ENCODE data around the gene ACSS1.
A peak's percentile ranks its signal among the peaks of the same experiment; 100 is the strongest.

ACSS1 gene

DNA sequence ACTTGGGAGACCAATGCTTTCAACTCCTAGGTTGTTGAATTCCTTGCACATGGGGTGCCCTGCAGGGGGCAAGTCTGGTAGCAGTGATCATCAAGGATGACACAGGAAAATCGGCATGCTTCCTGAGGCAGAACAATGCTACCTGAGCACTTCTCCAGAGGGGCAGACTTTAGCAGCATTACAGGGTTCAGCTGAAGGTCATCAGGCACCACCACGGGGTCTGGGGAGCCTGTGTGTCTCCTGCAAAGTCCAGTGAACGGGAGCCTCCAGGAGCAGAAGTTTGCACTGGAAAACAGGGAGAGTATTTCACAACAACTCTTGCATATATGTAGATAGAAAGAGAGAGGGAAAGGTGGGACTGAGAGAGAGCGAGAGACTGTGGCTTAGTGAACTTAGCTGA lies 13.8 kb upstream of the ACSS1 start:
- DNase-seq (no peak), ATAC-seq (replicated peaks) (no peak)
- Mint-ChIP-seq H3K9me3 (no peaks in the 10 kb centered on the region), H3K27me3 (peaks cover 39 to 40% of the 10 kb centered on the region in 2 donors), H3K4me1 (peaks cover 0 to under 1% of the 10 kb centered on the region in 2 donors), H3K27ac (no peak overlapping the region), H3K36me3 (no peaks in the 10 kb centered on the region), H3K4me3 (no peak overlapping the region)

DNA sequence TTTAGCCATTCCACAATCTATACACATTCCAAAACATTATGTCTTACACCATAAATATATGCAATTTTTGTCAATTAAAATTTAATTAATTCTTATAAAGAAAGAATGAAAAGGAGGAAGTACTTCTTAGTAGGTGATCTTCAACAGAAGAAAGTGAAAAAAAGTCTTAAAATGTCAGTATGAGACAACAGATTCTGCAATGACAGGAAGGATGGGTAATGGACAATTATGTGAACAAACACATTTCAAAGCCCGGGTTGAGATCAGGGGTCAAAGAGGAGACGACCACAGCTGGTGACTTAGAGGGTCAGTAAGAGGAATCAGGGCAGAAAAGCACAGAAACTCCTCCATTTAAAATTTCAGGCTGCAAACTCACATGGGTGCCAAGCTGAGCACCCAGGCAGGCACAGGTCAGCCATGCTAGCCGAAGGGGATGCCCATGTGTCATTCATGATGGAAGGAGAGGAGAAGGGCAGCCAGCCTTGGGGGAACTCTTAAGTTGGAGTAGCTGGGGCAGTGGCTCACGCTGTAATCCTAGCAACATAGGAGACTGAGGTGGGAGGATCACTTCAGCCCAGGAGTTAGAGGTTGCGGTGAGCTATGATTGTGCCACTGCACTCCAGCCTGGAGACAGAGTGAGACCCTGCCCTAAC lies 13.0 kb upstream of the ACSS1 start:
- peaks cover 1 to 2% of the 10 kb centered on the region in 2 donors for H3K4me1 Mint-ChIP-seq
- H3K27ac Mint-ChIP-seq, result no peak overlapping the region
- peaks cover 36 to 37% of the 10 kb centered on the region in 2 donors for H3K27me3 Mint-ChIP-seq
- H3K36me3 Mint-ChIP-seq, result no peaks in the 10 kb centered on the region
- H3K9me3 Mint-ChIP-seq, result no peaks in the 10 kb centered on the region
- no peak for DNase-seq
- no peak overlapping the region for H3K4me3 Mint-ChIP-seq
- ATAC-seq (replicated peaks), result no peak

DNA sequence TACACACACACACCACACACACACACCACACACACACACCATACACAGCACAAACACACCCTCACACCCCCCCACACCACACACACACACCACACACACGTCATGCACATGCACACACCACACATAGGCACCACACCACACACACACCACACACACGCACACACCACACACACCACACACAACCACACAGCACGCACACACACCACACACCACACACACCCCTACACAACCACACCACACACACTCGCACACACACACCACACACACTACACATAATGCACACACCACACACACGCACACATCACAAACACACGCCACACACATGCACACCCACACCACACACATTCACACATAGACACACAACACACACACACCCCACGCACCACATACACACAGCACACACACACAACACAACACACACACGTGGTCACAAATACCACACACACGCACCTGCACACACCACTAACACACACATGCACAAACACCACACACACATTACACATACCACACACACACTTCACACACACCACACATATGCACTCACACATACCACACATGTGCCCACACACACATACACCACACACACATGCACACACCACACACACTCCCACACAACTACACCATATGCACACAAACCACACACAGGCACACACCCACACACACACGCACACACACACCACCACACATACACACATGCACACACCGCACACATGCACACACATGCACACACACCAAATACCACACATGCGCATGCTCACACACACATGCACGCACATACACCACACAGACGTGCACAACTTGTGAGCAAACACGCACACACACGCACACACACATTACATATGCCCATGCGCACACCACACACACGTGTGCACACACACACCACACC lies 9.4 kb upstream of the ACSS1 start:
- DNase-seq (no peak), ATAC-seq (replicated peaks) (no peak)
- Mint-ChIP-seq H3K27ac (no peak overlapping the region), H3K4me3 (no peak overlapping the region), H3K36me3 (no peaks in the 10 kb centered on the region), H3K4me1 (peaks cover 16 to 22% of the 10 kb centered on the region in 2 donors), H3K27me3 (peaks cover 23% of the 10 kb centered on the region in 2 donors), H3K9me3 (no peaks in the 10 kb centered on the region)

DNA sequence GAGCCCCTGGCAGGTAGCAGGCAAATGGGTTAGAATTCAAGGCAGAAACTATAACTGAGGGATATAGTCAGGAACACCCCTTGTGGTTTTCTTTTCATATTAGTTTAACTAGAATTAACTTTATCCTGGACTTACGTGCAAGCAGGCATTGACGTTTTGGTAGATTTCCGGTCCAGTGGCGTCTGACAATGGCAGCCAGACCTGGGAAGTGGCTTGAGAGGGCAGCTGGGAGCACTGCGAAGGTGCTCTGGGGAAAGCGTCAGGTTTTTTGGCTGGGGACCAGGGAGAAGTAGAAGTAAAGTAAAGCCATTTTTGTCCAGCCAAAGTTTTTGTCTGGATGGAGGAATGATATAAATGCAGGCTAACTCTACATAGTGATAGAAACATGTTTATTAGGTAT lies 8.4 kb upstream of the ACSS1 start:
- no peak overlapping the region for H3K27ac Mint-ChIP-seq
- no peak for ATAC-seq (replicated peaks)
- H3K36me3 Mint-ChIP-seq, result no peaks in the 10 kb centered on the region
- no peak overlapping the region for H3K4me3 Mint-ChIP-seq
- no peaks in the 10 kb centered on the region for H3K9me3 Mint-ChIP-seq
- peaks cover 13 to 16% of the 10 kb centered on the region in 2 donors for H3K27me3 Mint-ChIP-seq
- DNase-seq, result no peak
- peaks cover 17 to 23% of the 10 kb centered on the region in 2 donors for H3K4me1 Mint-ChIP-seq

DNA sequence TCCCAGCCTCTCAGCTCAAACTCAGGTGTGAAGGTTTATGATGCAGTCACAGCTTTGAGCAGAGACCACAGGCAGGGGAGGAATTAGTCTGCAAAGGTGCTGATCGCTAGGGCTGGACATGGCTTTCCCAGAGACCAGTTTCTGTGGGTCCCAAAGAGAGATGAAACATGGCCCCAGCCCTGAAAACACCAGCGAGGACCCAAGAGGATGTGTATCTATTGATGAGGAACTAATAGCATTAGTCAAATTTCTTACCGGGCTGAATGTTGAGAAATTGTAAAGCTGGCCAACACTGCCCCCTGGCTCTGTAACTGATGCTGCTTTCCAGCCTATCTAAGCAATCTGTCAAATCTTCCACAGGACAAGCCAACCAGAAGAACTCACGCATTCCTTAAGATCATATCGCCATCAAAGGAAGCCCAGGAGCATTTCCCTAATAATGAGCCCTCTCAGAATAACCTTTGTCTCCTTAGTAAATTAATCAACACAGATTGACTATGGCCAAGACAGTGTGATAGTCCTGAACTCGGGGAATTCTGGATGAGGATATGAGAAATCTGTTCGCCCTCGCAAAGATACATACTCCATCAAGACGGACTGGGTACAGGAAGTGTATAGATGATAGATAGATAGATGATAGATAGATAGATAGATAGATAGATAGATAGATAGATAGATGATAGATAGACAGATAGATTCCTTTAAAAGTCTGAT lies 7.8 kb upstream of the ACSS1 start:
- DNase-seq (peak; percentile 46), ATAC-seq (replicated peaks) (peak; percentile 86 to 89)
- Mint-ChIP-seq H3K9me3 (no peaks in the 10 kb centered on the region), H3K27me3 (peaks cover 7 to 12% of the 10 kb centered on the region in 2 donors), H3K4me1 (peaks cover 20 to 23% of the 10 kb centered on the region in 2 donors), H3K36me3 (no peaks in the 10 kb centered on the region), H3K4me3 (no peak overlapping the region), H3K27ac (no peak overlapping the region)

DNA sequence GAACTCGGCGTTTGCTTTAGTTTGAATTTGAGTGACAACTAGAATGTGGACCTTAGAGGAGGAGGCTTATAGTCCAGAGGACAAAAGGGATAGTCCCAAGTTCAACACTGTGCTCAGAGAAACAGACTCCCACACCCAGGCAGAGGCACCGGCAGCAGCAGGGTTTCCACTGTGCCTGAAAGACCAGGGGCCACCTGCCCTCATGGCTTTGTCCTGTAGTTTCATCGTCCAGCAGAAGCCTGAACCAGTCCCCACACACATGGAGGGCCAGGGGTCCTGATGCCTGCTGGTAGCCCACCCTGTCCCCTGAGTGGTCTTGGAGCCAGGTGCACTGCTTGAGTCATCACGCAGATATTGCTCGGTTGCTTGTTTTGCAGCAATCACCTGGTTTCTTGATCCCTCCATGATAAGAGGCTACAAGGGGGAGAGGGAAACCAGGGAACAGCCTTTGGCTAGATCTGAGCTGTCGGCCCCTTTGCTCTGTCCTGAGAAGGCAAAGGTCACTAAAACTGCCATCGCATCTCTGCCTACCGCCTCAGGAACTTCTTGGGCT lies 7.2 kb upstream of the ACSS1 start:
- Mint-ChIP-seq H3K27ac (no peak overlapping the region), H3K27me3 (peaks cover under 1 to 10% of the 10 kb centered on the region in 2 donors), H3K4me3 (no peak overlapping the region), H3K4me1 (peaks cover 20 to 23% of the 10 kb centered on the region in 2 donors), H3K9me3 (no peaks in the 10 kb centered on the region), H3K36me3 (no peaks in the 10 kb centered on the region)
- ATAC-seq (replicated peaks) (no peak), DNase-seq (no peak)

DNA sequence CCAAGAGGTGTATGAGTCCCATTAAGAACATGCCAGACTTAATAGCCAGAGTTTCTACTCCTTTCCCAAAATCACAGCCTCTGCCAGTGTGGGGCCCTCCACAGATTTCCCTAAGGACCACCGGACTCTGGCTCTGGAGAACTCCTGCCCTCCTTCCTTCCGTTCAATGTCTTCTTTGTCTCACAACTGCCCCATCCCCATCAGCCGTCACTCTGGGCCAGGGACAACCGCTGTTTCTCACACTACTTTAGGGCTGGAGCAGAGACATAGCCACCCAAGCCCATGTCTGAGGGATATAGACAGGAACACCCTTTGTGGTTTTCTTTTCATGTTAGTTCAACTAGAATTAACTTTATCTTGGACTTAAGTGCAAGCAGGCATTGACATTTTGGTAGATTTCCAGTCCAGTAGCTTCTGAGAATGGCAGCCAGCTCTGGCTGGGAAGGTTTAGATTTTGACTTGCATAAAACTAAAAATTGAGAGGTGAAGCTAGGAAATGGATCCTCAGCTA lies 6.7 kb upstream of the ACSS1 start:
- no peak for ATAC-seq (replicated peaks)

DNA sequence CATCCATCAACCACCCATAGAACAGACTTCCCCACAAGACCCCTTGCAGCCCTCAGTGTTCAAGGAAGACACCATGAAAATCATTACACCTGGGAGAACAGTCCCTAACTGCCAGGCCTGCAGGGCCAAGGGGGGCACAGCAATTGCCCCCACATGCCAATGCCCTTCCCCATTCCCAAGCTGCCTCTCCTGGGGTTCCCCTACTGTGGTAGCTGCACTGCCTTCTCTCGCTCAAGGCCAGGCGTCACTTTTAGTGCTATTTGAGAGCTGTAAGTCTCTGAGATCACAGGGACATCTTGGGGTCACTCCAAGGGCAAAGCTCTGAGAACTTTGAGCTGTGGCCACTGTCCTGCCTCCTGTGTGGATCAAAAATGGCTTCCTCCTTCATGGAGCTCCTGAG lies 6.0 kb upstream of the ACSS1 start:
- no peak for DNase-seq
- Mint-ChIP-seq H3K9me3 (no peaks in the 10 kb centered on the region), H3K27ac (no peak overlapping the region), H3K36me3 (no peaks in the 10 kb centered on the region), H3K4me3 (no peak overlapping the region), H3K4me1 (peaks cover 22 to 30% of the 10 kb centered on the region in 2 donors), H3K27me3 (no peaks in the 10 kb centered on the region)
- no peak for ATAC-seq (replicated peaks)

More for the DNA sequence above, 6.7 kb upstream of the ACSS1 start:
- H3K36me3 Mint-ChIP-seq, result no peaks in the 10 kb centered on the region
- peaks cover 20 to 23% of the 10 kb centered on the region in 2 donors for H3K4me1 Mint-ChIP-seq
- no peak overlapping the region for H3K4me3 Mint-ChIP-seq
- no peak for DNase-seq
- no peaks in the 10 kb centered on the region for H3K9me3 Mint-ChIP-seq
- H3K27ac Mint-ChIP-seq, result no peak overlapping the region
- H3K27me3 Mint-ChIP-seq, result peaks cover 0 to 5% of the 10 kb centered on the region in 2 donors

DNA sequence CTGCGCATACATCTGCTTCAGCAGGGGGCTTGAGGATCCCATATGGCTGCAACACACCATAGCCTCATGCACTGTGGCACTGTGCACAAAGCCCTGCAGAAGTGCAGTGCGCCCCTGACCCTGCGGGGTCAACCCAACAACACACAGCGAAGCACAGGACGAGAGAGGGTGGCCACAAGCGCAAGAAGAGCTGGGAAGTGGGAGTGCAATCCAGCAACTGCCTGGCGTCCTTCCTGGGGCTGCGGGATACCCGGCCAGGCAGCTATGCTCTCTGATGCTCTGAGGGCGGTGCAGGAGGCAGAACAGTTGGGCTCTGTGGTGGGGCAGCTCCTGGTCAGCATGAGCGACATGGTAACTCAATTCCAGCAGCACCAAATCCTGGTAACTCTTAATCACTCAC lies 5.6 kb upstream of the ACSS1 start:
- H3K27ac Mint-ChIP-seq, result no peak overlapping the region

DNA sequence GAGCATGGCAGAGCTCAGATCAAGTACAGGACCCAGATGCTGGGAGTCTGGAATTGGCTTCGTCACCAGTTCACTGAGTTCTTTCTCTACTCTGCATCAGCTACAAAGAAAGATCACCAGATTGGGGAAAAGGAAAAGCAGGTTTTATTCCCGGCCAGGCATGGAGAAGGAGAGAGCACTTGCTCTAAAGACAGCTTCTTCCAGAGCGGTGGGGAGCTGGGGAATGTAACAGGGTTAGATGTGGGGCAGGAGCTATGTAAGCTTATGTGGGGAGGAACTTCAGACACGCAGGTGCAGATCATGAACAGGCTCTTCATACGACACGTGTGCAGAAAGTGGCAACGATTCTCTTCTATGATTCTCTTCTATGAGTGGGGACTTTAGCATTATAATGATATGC lies 4.9 kb upstream of the ACSS1 start:
- no peaks in the 10 kb centered on the region for H3K9me3 Mint-ChIP-seq
- no peaks in the 10 kb centered on the region for H3K36me3 Mint-ChIP-seq
- H3K27ac Mint-ChIP-seq, result peak overlapping the region; percentile 76
- ATAC-seq (replicated peaks) (peak; percentile 18 to 44), DNase-seq (no peak)
- H3K27me3 Mint-ChIP-seq, result no peaks in the 10 kb centered on the region
- H3K4me1 Mint-ChIP-seq, result peaks cover 22 to 33% of the 10 kb centered on the region in 2 donors
- no peak overlapping the region for H3K4me3 Mint-ChIP-seq

More for the DNA sequence above, 5.6 kb upstream of the ACSS1 start:
- H3K27me3 Mint-ChIP-seq, result no peaks in the 10 kb centered on the region
- no peaks in the 10 kb centered on the region for H3K9me3 Mint-ChIP-seq
- DNase-seq (no peak), ATAC-seq (replicated peaks) (no peak)
- no peaks in the 10 kb centered on the region for H3K36me3 Mint-ChIP-seq
- H3K4me1 Mint-ChIP-seq, result peaks cover 22 to 33% of the 10 kb centered on the region in 2 donors
- no peak overlapping the region for H3K4me3 Mint-ChIP-seq

DNA sequence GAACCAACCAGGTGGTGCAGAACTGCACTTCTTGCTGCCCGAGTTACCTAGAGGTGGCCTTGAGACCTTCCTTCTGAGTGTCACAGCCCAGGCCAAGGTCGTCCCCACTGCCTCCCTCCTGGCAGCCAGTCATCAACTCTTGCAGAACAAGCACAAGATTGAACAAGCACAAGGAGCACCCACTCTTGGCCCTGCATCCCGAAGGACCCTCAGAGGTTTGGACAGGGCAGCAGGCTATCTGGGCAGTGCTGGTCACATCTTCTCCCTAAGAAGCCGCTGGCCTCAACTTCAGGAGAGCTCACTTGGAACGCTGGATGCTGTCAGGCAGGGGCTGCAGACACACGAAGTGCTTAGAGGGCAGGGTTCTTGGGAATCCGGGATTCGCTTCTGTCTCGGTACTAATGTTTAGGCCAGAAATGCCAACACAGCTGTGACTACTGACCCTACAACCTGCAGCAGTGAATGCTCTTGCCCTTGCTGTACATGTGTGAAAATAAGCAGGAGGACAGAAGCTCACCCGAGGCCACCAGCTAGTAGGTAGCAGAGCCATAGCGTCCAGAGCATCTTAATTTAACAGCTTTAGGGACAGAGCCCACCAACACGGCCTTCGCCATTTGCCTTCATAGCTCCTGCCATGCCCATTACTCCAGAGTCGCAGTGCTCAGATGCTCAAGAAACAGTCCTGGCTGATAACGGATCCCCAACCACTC lies 4.0 kb upstream of the ACSS1 start:
- Mint-ChIP-seq H3K27ac (no peak overlapping the region), H3K4me3 (no peak overlapping the region), H3K9me3 (no peaks in the 10 kb centered on the region), H3K36me3 (no peaks in the 10 kb centered on the region), H3K4me1 (peaks cover 22 to 36% of the 10 kb centered on the region in 2 donors), H3K27me3 (no peaks in the 10 kb centered on the region)
- ATAC-seq (replicated peaks) (no peak), DNase-seq (no peak)

DNA sequence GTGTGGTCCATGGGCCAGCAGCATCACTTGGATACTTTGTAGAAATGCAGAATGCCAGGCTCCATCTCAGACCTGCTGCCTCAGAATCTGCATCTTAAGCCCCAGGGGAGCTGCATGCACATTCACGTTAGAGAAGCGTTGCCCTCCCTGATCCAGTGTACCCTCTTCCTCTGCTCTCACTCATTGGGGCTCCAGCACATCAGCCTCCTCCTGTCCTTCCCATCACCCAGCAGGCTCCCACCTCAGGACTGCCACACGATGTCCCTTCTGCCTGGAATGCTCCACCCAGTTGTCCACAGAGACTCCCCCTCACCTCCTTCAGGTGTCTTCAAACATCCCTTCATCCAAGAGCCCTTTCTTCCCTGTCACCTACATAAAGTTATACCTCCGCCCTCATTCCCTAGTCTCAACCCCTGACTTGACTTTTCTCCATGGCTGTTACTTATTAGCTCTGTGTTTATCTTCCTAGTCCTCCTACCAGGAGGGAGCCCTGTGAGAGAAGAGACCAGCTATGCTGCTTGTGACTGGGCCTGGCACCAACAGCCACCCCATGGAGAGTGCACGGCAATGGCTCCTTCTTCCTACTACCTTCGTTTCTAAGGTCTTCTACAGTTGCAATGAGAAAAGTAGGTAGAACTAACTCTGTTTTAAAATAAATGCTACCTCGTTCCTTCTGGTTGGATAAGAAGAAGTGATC lies 3.3 kb upstream of the ACSS1 start:
- no peak overlapping the region for H3K4me3 Mint-ChIP-seq

DNA sequence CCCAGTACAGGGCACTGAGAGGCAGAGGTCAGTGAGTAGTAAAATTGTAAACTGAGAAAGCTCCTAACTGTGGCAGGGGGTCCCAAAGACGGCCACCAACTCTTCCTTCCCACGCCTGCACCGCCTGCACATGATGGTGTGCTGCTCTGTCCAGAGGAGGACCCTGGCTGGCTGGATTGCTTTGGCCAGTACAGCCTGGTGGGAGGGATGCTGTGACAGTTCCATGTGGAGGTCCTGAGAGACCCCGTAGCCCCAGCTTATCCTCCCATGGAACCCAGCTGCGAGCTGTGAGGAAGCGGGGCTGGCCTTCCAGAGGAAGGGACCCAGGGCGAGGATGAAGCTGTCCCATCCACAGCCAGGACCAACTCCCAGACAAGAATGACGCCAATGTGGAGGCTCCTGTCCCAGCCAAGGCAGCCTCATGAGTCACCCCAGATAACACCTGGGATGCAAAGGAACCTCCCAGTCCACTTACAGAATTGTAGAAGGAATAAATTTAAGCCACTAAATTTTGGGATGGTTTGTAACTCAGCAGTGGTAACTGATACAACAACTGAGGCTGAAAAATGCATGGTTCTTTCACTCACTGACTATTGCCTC lies 2.0 kb upstream of the ACSS1 start:
- no peak for ATAC-seq (replicated peaks)
- Mint-ChIP-seq H3K9me3 (no peaks in the 10 kb centered on the region), H3K4me3 (no peak overlapping the region), H3K4me1 (peaks cover 32 to 49% of the 10 kb centered on the region in 2 donors), H3K36me3 (no peaks in the 10 kb centered on the region), H3K27me3 (no peaks in the 10 kb centered on the region), H3K27ac (no peak overlapping the region)
- no peak for DNase-seq

More for the DNA sequence above, 3.3 kb upstream of the ACSS1 start:
- Mint-ChIP-seq H3K4me1 (peaks cover 27 to 44% of the 10 kb centered on the region in 2 donors), H3K27ac (no peak overlapping the region), H3K36me3 (no peaks in the 10 kb centered on the region), H3K27me3 (no peaks in the 10 kb centered on the region), H3K9me3 (no peaks in the 10 kb centered on the region)
- ATAC-seq (replicated peaks), result no peak
- no peak for DNase-seq

Data from stimulated activated naive B cell treated with anti-CD40 and anti-IgM and Interleukin-4, amounts not matched to agents 10 μg/mL and 1 μg/mL and 100 μg/mL, for 72 hours (primary cell).